SW480 (cell line): ENCODE results near the gene GABRR2.
"Not testable (repeated sequence)": the region's sequence is repeated elsewhere in the genome, so short reads cannot be mapped to it uniquely, and the experiment has no call there.

Source experiments
- DNase-seq: peaks from one replicate; pipeline ENCODE4 v3.0.0-alpha.2; 2016; ENCODE audit warnings: low spot score

GABRR2 gene

DNA sequence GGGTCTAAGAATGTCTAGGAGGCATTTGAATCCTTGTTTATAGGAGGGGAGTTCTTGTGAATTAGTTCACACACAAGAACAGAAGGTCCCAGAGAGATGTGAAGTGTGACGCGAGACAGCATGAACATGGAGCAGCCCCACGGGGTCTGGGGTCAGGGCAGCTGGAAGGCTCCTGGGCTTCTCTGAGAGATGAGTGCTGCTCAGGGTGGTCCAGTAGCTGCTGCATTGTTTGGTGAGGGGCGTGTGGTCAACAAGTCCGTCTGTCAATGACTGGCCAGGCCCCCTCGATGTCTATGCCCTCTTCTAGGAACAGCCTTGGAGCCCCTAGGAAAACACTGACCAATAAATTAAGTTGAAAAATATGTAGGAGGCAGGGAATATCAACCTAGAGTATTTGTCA is 57.8 kb downstream of the GABRR2 start:
- DNase-seq: no peak

GRCh38 chr6:89255417-89255816 is 59.7 kb downstream of the GABRR2 start:
- no peak for DNase-seq

DNA sequence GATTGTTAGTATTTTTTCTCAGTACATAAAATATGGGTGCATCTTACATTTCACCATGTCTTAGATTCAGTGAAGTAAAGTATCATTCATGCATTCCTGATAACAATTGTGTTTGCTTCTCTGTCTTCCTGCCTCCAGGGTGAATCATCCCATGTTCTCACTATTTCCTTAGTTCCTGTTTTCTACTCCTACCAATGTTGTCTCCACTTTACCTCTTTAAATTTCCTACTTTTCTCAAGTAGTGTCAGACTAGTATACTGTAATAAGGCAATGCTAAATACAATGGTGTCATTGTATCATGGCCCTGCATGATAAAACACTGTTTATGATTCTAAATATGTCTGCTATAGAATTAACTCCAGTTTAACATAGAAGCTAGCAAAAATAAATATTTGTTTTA is 60.5 kb downstream of the GABRR2 start:
- no peak for DNase-seq

DNA sequence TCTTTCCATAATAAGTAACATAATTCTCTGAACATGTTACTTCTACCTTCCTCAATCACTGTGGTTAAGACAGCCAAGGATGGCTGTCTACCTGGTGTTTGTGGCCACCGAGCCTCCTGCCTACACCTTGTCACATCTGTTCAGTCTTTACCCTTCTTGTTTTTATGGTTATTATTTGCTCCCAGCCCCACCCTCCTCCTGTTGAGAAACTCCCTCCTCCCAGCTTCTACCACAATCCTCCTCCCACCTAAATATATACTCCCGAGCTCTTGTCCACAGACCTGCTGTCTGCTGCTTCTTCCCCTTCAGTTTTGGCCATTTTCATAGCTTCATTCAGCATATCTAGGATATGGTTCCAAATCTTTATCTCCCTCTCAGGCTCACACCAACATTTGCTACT is 62.2 kb downstream of the GABRR2 start:
- no peak for DNase-seq

GRCh38 chr6:89251976-89252375 is 63.1 kb downstream of the GABRR2 start:
- no peak for DNase-seq

- DNase-seq: no peak
Measured at GRCh38 chr6:89251170-89251569, 63.9 kb downstream of the GABRR2 start.

DNA sequence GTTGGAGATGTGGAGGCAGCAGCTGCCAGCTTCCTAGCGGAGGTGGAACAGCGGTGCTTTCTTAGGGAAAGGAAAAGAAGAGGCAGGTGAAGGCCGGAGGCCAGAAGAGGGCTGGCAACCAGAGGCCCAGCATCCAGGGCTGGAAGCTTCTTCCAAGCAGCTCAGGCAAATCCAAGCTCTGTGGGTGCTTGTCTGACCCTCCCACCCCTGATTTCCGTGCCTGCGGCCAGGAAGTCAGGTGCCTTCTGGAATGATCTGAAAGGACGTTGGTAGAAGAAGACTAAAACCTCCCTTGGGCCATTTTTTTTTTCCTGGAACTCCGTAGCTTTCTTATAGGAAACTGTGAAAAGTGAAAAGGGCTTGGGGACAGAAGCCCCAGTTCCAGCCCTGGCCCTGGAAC is 64.9 kb downstream of the GABRR2 start:
- no peak for DNase-seq

DNA sequence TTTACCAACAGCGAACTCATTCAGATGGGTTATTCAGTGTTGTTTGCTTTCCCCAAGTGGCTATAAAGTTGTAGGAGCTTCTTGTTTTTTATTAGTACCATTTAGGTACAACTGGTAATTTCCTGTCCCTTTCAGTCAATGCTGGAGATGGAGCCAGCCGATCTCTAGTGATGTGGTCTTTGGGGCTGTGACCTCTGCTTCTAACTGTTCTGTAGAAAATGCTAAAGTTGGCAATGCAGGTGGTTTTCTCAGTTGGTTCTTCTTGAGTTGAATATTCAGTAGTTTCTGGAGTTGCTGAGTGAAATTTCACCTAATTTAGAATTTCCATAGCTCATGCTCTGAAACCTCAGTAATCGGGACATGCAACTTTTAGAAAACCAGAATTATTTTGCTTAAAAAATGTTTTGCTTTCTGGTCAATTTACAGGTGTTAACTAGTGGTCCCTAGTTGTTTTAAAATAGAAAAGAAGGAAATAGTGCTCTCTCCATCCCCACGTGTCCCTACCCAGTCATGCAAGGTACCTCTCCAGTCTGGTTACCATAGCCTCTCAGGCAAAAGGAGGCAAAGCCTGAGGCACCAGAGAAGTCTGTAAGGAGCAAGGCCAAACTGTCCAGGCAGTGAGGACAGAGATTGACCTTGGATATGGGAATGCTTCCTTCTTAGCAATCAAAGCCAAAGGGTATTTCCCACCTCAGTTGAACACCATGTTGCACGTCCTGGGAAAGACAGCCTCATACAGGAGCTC is 70.7 kb downstream of the GABRR2 start:
- no peak for DNase-seq

- no peak for DNase-seq
Measured at GRCh38 chr6:89243331-89243629, 71.8 kb downstream of the GABRR2 start.

- peak; percentile 65 for DNase-seq
Measured at GRCh38 chr6:89242574-89243330, 72.3 kb downstream of the GABRR2 start.

DNA sequence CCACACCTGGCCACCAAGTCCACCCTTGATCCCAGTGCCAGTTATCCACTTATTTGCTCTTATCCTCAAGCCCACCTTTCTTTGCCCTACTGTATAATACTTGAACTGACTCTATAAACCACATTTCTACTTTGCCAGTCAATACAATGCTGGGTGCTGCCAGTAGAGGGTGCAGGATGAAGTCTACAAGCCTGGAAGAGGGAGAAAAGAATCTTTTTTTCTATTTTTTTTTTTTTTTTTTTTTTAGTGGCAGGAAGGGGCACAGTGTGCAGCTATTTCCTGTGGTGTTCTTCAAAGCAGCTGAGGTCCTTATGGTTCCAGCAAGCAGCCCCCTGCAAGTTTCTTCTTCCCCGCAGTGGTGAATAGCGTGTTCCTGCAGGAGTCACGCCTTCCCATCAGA is 75.8 kb downstream of the GABRR2 start:
- DNase-seq: no peak

DNA sequence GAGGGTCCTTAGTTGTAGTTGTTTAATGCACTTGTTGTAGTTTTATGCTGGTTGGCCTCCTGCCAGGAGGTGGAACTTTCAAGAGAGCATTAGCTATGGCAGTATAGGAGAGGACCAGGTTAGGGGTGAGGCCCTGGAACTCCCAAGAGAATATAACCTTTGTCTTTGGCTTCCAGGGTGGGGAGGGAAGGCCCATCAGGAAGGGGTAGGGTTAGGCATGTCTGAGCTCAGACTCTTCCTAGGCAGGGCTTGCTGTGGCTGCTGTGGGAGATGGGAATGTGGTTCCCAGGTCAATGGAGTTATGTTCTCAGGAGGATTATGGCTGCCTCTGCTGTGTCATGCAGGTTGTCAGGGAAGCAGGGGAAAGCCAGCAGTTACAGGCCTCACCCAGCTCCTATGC is 77.9 kb downstream of the GABRR2 start:
- DNase-seq: peak; percentile 52

DNA sequence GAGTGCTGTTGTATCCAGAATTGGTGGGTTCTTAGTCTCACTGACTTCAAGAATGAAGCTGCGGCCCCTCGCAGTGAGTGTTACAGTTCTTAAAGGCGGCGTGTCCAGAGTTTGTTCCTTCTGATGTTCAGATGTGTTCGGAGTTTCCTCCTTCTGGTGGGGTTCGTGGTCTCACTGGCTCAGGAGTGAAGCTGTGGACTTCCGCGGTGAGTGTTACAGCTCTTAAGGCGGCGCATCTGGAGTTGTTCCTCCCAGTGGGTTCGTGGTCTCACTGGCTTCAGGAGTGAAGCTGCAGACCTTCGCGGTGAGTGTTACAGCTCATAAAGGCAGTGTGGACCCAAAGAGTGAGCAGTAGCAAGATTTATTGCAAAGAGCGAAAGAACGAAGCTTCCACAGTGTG is 81.5 kb downstream of the GABRR2 start:
- DNase-seq: not testable (repeated sequence)

GRCh38 chr6:89222712-89223039 is 92.4 kb downstream of the GABRR2 start:
- DNase-seq: no peak

GRCh38 chr6:89221971-89222711 is 93.0 kb downstream of the GABRR2 start:
- no peak for DNase-seq

DNA sequence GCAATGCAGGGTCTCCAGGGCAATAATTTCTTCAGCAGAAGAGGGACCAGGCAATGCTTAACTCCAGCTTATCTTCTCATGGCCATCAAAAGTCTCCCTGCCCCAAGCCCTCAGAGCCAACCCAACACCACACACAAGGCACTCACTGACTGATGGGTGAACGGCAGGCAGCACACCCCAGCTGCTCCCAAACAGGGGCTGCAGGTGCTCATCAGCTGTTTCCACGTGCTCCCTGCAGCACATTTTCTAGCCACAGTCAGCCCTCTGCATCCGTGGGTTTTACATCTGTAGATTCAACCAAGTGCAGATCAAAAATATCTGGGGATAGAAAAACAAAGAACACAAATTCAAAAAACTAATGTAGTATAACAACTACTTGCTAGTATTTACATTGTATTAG is 94.0 kb downstream of the GABRR2 start:
- DNase-seq: no peak

DNA sequence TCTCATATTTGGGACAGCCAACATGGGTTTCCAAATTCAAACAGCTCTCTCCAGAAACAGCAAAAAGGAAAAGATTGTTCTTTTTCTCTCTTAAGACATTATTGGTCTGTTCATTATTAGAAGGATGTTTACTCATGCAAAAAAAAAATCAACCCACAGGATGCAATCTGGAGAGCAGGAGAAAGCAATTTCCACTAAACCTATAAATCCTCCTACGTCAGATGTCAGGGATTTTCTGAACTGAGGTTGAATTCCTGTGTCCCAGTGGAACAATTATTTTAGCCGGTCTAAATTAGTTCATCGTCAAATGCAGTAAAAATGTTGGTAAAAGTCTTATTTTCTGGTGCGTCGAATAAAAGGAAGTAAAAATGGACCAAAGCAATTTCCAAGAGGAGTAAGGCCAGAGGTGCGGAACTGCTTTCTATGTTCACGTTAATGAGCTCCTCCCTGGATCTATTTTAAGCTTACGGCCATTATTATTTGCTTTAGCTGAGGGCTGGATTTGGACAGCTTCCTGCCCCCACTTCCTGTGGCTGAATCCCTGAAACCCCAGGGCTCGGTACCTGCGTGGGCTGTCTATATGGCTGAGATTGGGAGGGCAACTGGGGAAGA is 97.7 kb downstream of the GABRR2 start, which contains the start of gene GABRR1:
Gene GABRR1, minus strand, starts transcription at position 60 of the 612 bp plus-strand sequence. Its CDS starts 36 bp downstream, at position 24.
- DNase-seq: no peak

- DNase-seq: no peak
Measured at GRCh38 chr6:89216411-89216810, 98.7 kb downstream of the GABRR2 start.

DNA sequence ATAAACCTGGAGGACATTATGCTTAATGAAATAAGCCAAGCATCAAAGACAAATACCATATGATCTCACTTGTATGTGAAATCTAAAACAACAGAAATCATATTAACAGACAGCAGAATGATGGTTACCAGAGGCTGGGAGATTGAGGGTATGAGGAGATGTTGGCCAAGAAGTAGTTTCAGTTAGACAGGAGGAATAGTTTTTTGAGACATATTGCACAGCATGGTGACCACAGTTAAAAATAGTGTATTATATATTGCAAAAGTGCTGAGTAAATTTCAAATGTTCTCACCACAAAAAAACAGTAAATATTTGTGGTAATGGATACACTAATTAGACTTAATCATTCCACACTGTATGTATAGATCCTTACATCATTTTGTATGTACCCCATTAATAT is 99.7 kb downstream of the GABRR2 start:
- no peak for DNase-seq

GRCh38 chr6:89214197-89214596 is 100.9 kb downstream of the GABRR2 start:
- no peak for DNase-seq

GRCh38 chr6:89212472-89212871 is 102.6 kb downstream of the GABRR2 start:
- no peak for DNase-seq

GRCh38 chr6:89209457-89209856 is 105.6 kb downstream of the GABRR2 start:
- DNase-seq: no peak

DNA sequence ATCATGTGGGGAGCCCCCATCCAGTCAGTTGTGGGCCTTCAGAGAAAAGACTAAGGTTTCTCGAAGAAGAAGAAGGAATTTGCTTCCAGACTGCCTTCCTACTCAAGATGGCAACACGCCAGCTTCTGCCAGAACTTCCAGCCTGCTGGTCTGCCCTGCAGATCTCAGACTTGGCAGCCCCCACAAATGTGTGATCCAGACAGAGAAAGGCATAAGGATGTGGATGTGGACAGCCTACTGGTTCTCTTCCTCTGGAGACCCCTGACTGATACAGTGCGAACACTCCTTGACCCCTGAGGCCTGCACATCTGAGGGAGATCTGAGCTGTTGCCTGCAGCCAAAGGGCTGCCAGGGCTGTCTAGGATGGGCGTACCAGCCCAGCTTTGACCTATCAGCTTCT is 106.5 kb downstream of the GABRR2 start:
- DNase-seq: no peak
